Left ventricle myocardium inferior (tissue), 1 donor: ENCODE data around the gene ADAM33. TPM values are rescaled to one million over a fixed set of nuclear protein-coding genes. Genes with fewer than 3 reads are reported as not detected.
A peak's percentile ranks its signal among the peaks of the same experiment; 100 is the strongest.

ENCODE experiments used
- DNase-seq: peaks from one replicate; pipeline ENCODE4 v3.0.0-alpha.2; 2020
- H3K27ac ChIP-seq: fragments of 200-600 bp; replicated peaks from 2 replicates; pipeline ENCODE4 v1.8.0; 2021
- H3K27me3 ChIP-seq: fragments of 200-600 bp; 2 replicates; pipeline ENCODE4 v1.8.0; 2021; ENCODE audit warnings: low read depth
- H3K36me3 ChIP-seq: fragments of 200-600 bp; 2 replicates; pipeline ENCODE4 v1.8.0; 2021
- H3K4me1 ChIP-seq: fragments of 200-600 bp; 2 replicates; pipeline ENCODE4 v1.8.0; 2021
- H3K4me3 ChIP-seq: fragments of 200-600 bp; 2 replicates; pipeline ENCODE4 v1.8.0; 2021; ENCODE audit warnings: mild to moderate bottlenecking, moderate library complexity
- H3K9me3 ChIP-seq: fragments of 200-600 bp; replicated peaks from 2 replicates; pipeline ENCODE4 v1.8.0; 2021
- intact Hi-C: fragments of 100-400 bp; cut with micrococcal nuclease; formaldehyde crosslinking; loops from one replicate; pipeline ENCODE4 v1.11.0; 2022
- total RNA-seq: library from RNA; stranded (reverse); fragmentation: NEBNext Ultra II Directional; extraction: Animal tissue kit (Norgen Biotek cat#: 25700); gene quantifications from one replicate; pipeline ENCODE4 v1.2.1, GENCODE V29; 2021
- TF ChIP-seq, protein P1 (sequence below): fragments of 200-600 bp; IDR thresholded peaks from 2 replicates; pipeline ENCODE4 v1.8.0; 2021; ENCODE audit warnings: antibody characterized with exemption, mild to moderate bottlenecking, borderline replicate concordance
- donor health status: DM: no; HTN: yes; CAD: no; lungs with severe emphysema.

Gene ADAM33
- total RNA-seq, 1 donor from 2014 or later = 10.8 TPM

GRCh38 chr20:3640259-3640658, 41.6 kb downstream of the ADAM33 start:
- TF ChIP-seq, protein P1, sequence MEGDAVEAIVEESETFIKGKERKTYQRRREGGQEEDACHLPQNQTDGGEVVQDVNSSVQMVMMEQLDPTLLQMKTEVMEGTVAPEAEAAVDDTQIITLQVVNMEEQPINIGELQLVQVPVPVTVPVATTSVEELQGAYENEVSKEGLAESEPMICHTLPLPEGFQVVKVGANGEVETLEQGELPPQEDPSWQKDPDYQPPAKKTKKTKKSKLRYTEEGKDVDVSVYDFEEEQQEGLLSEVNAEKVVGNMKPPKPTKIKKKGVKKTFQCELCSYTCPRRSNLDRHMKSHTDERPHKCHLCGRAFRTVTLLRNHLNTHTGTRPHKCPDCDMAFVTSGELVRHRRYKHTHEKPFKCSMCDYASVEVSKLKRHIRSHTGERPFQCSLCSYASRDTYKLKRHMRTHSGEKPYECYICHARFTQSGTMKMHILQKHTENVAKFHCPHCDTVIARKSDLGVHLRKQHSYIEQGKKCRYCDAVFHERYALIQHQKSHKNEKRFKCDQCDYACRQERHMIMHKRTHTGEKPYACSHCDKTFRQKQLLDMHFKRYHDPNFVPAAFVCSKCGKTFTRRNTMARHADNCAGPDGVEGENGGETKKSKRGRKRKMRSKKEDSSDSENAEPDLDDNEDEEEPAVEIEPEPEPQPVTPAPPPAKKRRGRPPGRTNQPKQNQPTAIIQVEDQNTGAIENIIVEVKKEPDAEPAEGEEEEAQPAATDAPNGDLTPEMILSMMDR = no peak
- Histone ChIP-seq H3K36me3 (peaks cover 64% of the 10 kb centered on the region), H3K4me1 (no peaks in the 10 kb centered on the region), H3K4me3 (no peak overlapping the region), H3K27me3 (no peaks in the 10 kb centered on the region), H3K9me3 (no peaks in the 10 kb centered on the region), H3K27ac (no peak overlapping the region)
- no peak for DNase-seq
- intact Hi-C loops = no loop called here

DNA sequence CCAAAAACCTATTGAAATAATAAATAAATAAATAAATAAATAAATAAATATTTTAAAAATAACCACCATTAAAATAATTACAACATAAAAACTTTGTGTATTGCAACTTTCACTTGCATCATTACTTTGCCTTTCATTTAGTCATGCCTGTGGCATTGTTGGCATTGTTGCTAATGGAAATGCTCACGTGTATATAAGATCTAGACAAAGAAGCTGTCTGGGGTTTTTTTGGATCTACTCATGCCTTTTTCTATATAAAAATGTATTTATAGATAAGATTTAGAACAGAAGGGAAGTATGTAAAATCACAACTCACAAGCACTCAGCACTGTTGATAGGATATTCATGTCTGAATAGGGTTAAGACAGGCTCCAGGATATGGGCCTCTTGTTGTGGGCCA, 46.5 kb downstream of the ADAM33 start:
- Histone ChIP-seq H3K27ac (no peak overlapping the region), H3K4me3 (no peak overlapping the region), H3K9me3 (no peaks in the 10 kb centered on the region), H3K36me3 (peaks cover 20% of the 10 kb centered on the region), H3K4me1 (no peaks in the 10 kb centered on the region), H3K27me3 (no peaks in the 10 kb centered on the region)
- TF ChIP-seq, protein P1 = no peak
- no peak for DNase-seq
- intact Hi-C loops = no loop called here

DNA sequence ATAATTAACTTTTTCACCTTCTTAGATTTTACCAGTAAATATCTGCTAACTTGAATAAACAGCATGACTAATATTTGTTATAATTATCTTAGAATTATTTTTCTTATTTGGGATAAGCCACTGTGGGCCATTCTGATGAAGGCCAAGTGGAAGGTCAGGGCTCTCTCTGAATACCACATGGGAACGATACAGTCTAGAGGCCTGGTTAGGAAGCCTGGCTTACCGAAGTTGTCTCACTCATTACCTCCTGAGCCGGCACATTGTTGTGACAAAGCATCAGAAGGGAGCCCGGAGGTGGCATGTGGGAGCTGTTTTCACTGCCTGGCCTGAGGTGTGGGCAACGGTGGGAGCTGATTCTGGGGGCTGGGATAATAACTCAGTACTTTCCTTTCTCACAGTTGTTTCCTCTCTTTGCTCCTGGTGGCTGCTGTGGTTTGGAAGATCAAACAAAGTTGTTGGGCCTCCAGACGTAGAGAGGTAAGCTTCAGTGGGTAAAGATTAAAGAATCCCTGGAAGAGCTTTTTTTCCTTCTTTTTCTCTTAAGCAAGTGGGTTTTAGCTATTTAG, 47.8 kb downstream of the ADAM33 start:
- H3K27me3 ChIP-seq = no peaks in the 10 kb centered on the region
- peaks cover 16% of the 10 kb centered on the region for H3K36me3 ChIP-seq
- H3K4me3 ChIP-seq = no peak overlapping the region
- TF ChIP-seq, protein P1 = no peak
- intact Hi-C loops = no loop called here
- no peak overlapping the region for H3K27ac ChIP-seq
- H3K4me1 ChIP-seq = no peaks in the 10 kb centered on the region
- DNase-seq = no peak
- no peaks in the 10 kb centered on the region for H3K9me3 ChIP-seq

DNA sequence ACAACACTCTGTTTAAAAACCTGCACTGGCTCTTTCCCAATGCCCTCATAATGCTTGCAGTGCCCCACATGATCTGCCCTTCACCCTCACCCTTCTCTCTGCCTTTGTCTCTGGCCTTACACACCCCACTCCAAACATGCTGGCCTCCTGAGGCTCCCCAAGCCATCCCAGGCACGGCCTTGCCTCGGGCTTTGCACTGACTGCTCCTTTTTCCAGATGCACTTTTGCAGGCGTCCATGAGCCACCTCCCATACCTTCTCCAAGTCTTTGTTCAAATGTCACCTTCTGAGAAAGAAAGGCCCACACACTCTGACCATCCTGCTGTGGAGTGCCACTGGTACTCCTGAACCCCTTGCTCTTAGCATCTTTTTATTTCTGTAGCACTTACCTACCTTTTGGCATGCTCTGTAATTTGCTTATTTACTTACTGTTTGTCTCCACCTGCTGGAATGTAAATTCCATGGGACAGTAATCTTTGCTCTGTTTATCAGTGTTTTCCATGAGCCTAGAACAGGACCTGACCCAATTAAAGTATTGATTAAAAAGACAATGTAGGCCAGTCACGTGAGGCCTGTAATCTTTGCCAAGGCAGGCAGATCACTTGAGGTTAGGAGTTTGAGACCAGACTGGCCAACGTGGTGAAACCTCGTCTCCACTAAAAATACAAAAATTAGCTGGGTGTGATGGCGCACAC, 49.4 kb downstream of the ADAM33 start:
- peaks cover 23% of the 10 kb centered on the region for H3K36me3 ChIP-seq
- H3K4me3 ChIP-seq = no peak overlapping the region
- intact Hi-C loops = no loop called here

GRCh38 chr20:3631534-3631933, 50.3 kb downstream of the ADAM33 start:
- no peak for DNase-seq
- TF ChIP-seq, protein P1 = no peak
- no peaks in the 10 kb centered on the region for H3K4me1 ChIP-seq
- H3K36me3 ChIP-seq = peaks cover 31% of the 10 kb centered on the region
- H3K27ac ChIP-seq = peak overlapping the region; percentile 59
- no peak overlapping the region for H3K4me3 ChIP-seq
- H3K9me3 ChIP-seq = no peaks in the 10 kb centered on the region
- H3K27me3 ChIP-seq = no peaks in the 10 kb centered on the region
- intact Hi-C loops = no loop called here

More for the DNA sequence above, 49.4 kb downstream of the ADAM33 start:
- H3K27me3 ChIP-seq = no peaks in the 10 kb centered on the region
- TF ChIP-seq, protein P1 = no peak
- no peak overlapping the region for H3K27ac ChIP-seq
- no peaks in the 10 kb centered on the region for H3K9me3 ChIP-seq
- no peaks in the 10 kb centered on the region for H3K4me1 ChIP-seq
- no peak for DNase-seq
